HL-60 (cell line): ENCODE results near the gene FOXP4.

ENCODE experiments used
- GABPA ChIP-seq: IDR thresholded peaks from 2 replicates; pipeline ENCODE4 v1.6.1; 2012; ENCODE audit warnings: low read depth
- POLR2AphosphoS5 ChIP-seq: IDR thresholded peaks from 2 replicates; pipeline ENCODE4 v1.6.1; 2012; ENCODE audit warnings: low read depth
- SPI1 ChIP-seq: IDR thresholded peaks from 2 replicates; pipeline ENCODE4 v1.6.1; 2012; ENCODE audit warnings: low read depth, mild to moderate bottlenecking, borderline replicate concordance
- TF ChIP-seq, protein P1 (sequence below): IDR thresholded peaks from one replicate; pipeline ENCODE4 v1.5.1; 2011; ENCODE audit warnings: low read length, control low read depth, inconsistent platforms; ENCODE audit not compliant: insufficient read depth
- TF ChIP-seq, protein P2 (sequence below): IDR thresholded peaks from 2 replicates; pipeline ENCODE4 v1.6.1; 2012; ENCODE audit warnings: low read depth; ENCODE audit not compliant: insufficient replicate concordance

DNA sequence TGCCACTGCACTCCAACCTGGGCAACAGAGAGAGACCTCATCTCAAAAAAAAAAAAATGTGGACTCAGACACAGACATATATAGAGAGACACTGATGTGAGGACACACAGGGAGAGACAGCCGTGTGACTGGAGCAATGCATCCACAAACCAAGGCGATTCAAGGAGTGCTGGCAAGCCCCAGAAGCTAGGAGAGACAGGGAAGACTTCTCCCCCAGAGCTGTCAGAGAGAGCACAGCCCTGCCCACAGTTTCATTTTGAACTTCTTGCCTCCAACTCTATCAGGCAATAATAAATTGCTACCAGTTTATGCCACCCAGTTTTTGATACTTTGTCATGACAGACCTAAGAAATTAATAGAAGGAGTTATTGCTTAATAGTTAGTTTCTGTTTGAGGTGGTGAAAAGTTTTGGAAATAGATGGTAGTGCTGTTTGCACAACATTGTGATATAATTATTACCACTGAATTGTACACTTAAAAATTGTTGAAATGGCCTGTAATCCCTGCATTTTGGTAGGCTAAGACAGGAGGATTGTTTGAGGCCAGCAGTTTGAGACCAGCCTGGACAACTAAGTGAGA is 87.0 kb downstream of the FOXP4 start:
- TF ChIP-seq, protein P1, sequence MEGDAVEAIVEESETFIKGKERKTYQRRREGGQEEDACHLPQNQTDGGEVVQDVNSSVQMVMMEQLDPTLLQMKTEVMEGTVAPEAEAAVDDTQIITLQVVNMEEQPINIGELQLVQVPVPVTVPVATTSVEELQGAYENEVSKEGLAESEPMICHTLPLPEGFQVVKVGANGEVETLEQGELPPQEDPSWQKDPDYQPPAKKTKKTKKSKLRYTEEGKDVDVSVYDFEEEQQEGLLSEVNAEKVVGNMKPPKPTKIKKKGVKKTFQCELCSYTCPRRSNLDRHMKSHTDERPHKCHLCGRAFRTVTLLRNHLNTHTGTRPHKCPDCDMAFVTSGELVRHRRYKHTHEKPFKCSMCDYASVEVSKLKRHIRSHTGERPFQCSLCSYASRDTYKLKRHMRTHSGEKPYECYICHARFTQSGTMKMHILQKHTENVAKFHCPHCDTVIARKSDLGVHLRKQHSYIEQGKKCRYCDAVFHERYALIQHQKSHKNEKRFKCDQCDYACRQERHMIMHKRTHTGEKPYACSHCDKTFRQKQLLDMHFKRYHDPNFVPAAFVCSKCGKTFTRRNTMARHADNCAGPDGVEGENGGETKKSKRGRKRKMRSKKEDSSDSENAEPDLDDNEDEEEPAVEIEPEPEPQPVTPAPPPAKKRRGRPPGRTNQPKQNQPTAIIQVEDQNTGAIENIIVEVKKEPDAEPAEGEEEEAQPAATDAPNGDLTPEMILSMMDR: no peak
- TF ChIP-seq POLR2AphosphoS5 (no peak), GABPA (no peak), SPI1 (no peak)
- TF ChIP-seq, protein P2, sequence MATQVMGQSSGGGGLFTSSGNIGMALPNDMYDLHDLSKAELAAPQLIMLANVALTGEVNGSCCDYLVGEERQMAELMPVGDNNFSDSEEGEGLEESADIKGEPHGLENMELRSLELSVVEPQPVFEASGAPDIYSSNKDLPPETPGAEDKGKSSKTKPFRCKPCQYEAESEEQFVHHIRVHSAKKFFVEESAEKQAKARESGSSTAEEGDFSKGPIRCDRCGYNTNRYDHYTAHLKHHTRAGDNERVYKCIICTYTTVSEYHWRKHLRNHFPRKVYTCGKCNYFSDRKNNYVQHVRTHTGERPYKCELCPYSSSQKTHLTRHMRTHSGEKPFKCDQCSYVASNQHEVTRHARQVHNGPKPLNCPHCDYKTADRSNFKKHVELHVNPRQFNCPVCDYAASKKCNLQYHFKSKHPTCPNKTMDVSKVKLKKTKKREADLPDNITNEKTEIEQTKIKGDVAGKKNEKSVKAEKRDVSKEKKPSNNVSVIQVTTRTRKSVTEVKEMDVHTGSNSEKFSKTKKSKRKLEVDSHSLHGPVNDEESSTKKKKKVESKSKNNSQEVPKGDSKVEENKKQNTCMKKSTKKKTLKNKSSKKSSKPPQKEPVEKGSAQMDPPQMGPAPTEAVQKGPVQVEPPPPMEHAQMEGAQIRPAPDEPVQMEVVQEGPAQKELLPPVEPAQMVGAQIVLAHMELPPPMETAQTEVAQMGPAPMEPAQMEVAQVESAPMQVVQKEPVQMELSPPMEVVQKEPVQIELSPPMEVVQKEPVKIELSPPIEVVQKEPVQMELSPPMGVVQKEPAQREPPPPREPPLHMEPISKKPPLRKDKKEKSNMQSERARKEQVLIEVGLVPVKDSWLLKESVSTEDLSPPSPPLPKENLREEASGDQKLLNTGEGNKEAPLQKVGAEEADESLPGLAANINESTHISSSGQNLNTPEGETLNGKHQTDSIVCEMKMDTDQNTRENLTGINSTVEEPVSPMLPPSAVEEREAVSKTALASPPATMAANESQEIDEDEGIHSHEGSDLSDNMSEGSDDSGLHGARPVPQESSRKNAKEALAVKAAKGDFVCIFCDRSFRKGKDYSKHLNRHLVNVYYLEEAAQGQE: no peak
